GM18951 (cell line): ENCODE data around the gene MBD3L5.
"Not testable (repeated sequence)": the region's sequence is repeated elsewhere in the genome, so short reads cannot be mapped to it uniquely, and the experiment has no call there.

Source experiments
- POLR2A ChIP-seq: IDR thresholded peaks from 4 replicates; pipeline ENCODE4 v1.6.1; 2011; ENCODE audit warnings: mild to moderate bottlenecking; ENCODE audit not compliant: insufficient read length, insufficient read depth; ENCODE audit errors: extremely low read depth
- in situ Hi-C: fragments of 300-500 bp; cut with MboI; formaldehyde crosslinking; loops from one replicate; pipeline ENCODE4 v1.12.0; 2022; ENCODE audit warnings: low sequenced_read_pairs, mixed read lengths, inconsistent platforms; ENCODE audit not compliant: unreplicated experiment

The MBD3L5 gene

GRCh38 chr19:7010722-7011593 is 19.4 kb upstream of the MBD3L5 start:
- no peak for TF ChIP-seq POLR2A
- in situ Hi-C loops, result no loop called here

GRCh38 chr19:7013678-7014077 is 16.7 kb upstream of the MBD3L5 start:
- TF ChIP-seq POLR2A, result no peak
- in situ Hi-C loops, result no loop called here

- TF ChIP-seq POLR2A, result no peak
- in situ Hi-C loops, result no loop called here
Observed at GRCh38 chr19:7018828-7019227, 11.6 kb upstream of the MBD3L5 start.

GRCh38 chr19:7021331-7021730 is 9.0 kb upstream of the MBD3L5 start, which contains the start of gene MBD3L2B:
Gene MBD3L2B, minus strand, starts transcription at chr19:7021431. Its CDS starts 34 bp downstream, at chr19:7021397.
- in situ Hi-C loops, result not testable (repeated sequence)

- in situ Hi-C loops, result not testable (repeated sequence)
Observed at GRCh38 chr19:7028790-7029189, 1.6 kb upstream of the MBD3L5 start.

GRCh38 chr19:7040079-7040478 is 9.7 kb downstream of the MBD3L5 start, which contains the start of gene MBD3L4:
Gene MBD3L4, minus strand, starts transcription at chr19:7040179. Its CDS starts 35 bp downstream, at chr19:7040144.
- in situ Hi-C loops, result not testable (repeated sequence)

GRCh38 chr19:7041563-7041962 is 11.2 kb downstream of the MBD3L5 start:
- in situ Hi-C loops, result not testable (repeated sequence)

GRCh38 chr19:7049021-7049420 is 18.6 kb downstream of the MBD3L5 start, which contains the start of gene MBD3L2:
Gene MBD3L2, plus strand, starts transcription at chr19:7049321. Its CDS starts 53 bp downstream, at chr19:7049374.
- in situ Hi-C loops, result not testable (repeated sequence)

GRCh38 chr19:7051421-7051820 is 21.0 kb downstream of the MBD3L5 start:
- in situ Hi-C loops, result not testable (repeated sequence)

- in situ Hi-C loops, result not testable (repeated sequence)
Observed at GRCh38 chr19:7052896-7053295, 22.5 kb downstream of the MBD3L5 start.

GRCh38 chr19:7054635-7055368 is 24.4 kb downstream of the MBD3L5 start:
- in situ Hi-C loops, result not testable (repeated sequence)

GRCh38 chr19:7055679-7056078 is 25.3 kb downstream of the MBD3L5 start:
- in situ Hi-C loops, result not testable (repeated sequence)

- in situ Hi-C loops, result not testable (repeated sequence)
Observed at GRCh38 chr19:7056371-7056770, 26.0 kb downstream of the MBD3L5 start.

- in situ Hi-C loops, result not testable (repeated sequence)
Observed at GRCh38 chr19:7058576-7058975, 28.2 kb downstream of the MBD3L5 start, which contains the start of gene MBD3L3. Gene MBD3L3, minus strand, starts transcription at chr19:7058676. Its CDS starts 71 bp downstream, at chr19:7058605.

GRCh38 chr19:7059977-7060376 is 29.6 kb downstream of the MBD3L5 start:
- in situ Hi-C loops, result not testable (repeated sequence)
